BE2C (cell line): Measurements from ENCODE around the gene DDX24.

Experiments used
- DNase-seq: peaks from one replicate; pipeline ENCODE4 v3.0.0-alpha.2; 2020
- H3K27me3 ChIP-seq: fragments of 250-450 bp; sonication (Bioruptor Pico); 2 replicates; pipeline ENCODE4 v1.5.1; 2020; ENCODE audit warnings: mild to moderate bottlenecking
- H3K36me3 ChIP-seq: fragments of 250-450 bp; sonication (Bioruptor Pico); 2 replicates; pipeline ENCODE4 v1.5.1; 2020; ENCODE audit warnings: mild to moderate bottlenecking
- H3K4me1 ChIP-seq: fragments of 250-450 bp; sonication (Bioruptor Pico); 2 replicates; pipeline ENCODE4 v1.5.1; 2020
- H3K4me3 ChIP-seq: 2 replicates; pipeline ENCODE4 v1.5.1; 2011; ENCODE audit warnings: low read depth, low read length
- H3K9me3 ChIP-seq: fragments of 250-450 bp; sonication (Bioruptor Pico); 2 replicates; pipeline ENCODE4 v1.5.1; 2020
- CTCF ChIP-seq: IDR thresholded peaks from 2 replicates; pipeline ENCODE4 v1.5.1; 2012; ENCODE audit warnings: mild to moderate bottlenecking, low read depth, low read length

DDX24 gene

DNA sequence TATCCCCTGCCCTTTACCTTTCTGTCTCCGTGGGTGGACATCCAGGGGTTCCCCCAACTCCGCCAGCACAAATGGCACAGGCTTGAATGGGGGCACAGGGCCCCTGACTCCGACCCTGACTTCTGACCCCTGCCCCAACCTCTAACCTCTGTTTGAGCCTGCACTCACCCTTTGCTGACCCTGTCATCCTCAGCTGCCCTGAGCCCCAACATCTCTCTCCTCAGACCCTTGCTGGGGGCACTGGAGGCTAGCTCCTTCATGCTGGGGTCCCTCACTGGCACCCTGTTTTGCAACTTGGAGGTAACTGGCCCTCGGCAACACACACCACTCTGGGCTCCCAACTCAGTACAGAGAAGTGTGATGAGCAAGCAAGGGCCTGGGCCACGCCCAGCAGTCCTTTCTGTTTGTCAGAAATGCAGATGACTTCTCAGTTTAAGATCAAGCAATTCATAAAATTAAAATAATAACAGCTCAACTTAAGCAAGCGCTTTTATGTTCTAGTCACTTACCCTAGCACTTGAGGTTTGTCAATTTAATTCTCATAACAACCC is 31.6 kb upstream of the DDX24 start:
- DNase-seq = no peak
- peaks cover 27% of the 10 kb centered on the region for H3K4me1 ChIP-seq
- no peaks in the 10 kb centered on the region for H3K36me3 ChIP-seq
- H3K27me3 ChIP-seq = no peaks in the 10 kb centered on the region
- H3K4me3 ChIP-seq = no peak overlapping the region
- H3K9me3 ChIP-seq = no peaks in the 10 kb centered on the region; the same call in 1 of the 2 replicates
- TF ChIP-seq CTCF = no peak

DNA sequence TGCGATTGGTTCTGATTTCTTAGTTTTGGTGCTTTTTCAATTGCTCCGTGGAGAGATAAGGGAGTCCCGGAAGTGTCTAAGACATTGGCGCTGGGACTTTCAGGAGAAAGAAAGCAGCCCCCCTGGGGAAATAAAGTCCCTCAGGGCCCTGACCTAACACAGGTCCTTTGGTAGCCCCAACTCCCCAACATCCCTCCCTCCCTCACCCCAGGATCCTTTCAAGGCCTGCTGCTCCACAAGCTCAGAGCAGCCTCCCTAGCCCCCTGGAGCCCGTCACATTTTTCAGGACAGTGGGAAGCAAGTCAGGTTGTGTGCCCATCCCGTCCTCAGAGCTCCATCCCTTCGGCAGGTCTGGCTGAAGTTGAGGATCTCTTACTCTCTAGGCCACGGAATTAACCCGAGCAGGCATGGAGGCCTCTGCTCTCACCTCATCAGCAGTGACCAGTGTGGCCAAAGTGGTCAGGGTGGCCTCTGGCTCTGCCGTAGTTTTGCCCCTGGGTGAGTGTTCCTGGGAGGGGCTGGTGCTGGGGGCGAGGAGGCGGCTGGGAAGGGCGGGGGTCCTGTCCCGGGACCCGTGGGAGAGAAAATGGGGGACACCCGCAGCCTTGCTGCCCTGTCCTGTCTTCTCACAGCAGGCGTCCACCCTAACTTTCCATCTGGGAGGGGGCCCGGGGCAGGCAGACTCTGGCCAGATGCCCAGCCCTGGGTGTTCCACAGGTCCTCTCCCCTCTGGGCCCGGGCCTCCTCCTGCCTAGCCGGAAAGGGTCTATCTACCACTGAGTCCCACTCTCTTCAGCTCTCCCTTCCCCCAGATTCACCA is 30.5 kb upstream of the DDX24 start:
- no peak for TF ChIP-seq CTCF
- H3K27me3 ChIP-seq = no peaks in the 10 kb centered on the region
- no peaks in the 10 kb centered on the region for H3K36me3 ChIP-seq
- no peaks in the 10 kb centered on the region; the same call in 1 of the 2 replicates for H3K9me3 ChIP-seq
- DNase-seq = no peak
- H3K4me3 ChIP-seq = no peak overlapping the region
- peaks cover 27% of the 10 kb centered on the region for H3K4me1 ChIP-seq

- no peak within 1 kb of the TSS for H3K4me3 ChIP-seq
- no peaks in the 10 kb centered on the region for H3K36me3 ChIP-seq
- TF ChIP-seq CTCF = no peak
- H3K27me3 ChIP-seq = no peaks in the 10 kb centered on the region
- no peak for DNase-seq
- H3K9me3 ChIP-seq = no peaks in the 10 kb centered on the region; the same call in 1 of the 2 replicates
- peaks cover 26% of the 10 kb centered on the region for H3K4me1 ChIP-seq
Measured at GRCh38 chr14:94110552-94111181, 29.7 kb upstream of the DDX24 start, which contains the start of gene IFI27. Gene IFI27 (plus strand): TSS chr14:94110736.

DNA sequence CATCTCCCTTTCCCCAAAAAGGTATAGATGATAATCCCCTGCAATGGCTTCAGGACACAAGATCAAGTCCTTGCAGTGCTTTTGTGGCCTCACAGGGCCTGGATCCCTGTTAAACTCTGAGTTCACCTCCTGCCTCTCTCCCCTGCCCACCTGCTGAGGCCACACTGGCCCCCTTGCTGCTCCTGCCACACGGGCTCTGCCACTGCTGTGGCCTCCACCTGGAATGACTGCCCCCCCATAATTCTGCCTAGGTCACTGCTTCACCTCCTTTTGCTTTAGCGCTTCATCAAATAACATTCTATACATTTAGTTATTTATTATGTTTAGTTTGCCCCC is 28.9 kb upstream of the DDX24 start:
- DNase-seq = no peak
- Histone ChIP-seq H3K4me1 (peaks cover 19% of the 10 kb centered on the region), H3K27me3 (no peaks in the 10 kb centered on the region), H3K4me3 (no peak overlapping the region), H3K9me3 (no peaks in the 10 kb centered on the region; the same call in 1 of the 2 replicates), H3K36me3 (no peaks in the 10 kb centered on the region)
- TF ChIP-seq CTCF = no peak

DNA sequence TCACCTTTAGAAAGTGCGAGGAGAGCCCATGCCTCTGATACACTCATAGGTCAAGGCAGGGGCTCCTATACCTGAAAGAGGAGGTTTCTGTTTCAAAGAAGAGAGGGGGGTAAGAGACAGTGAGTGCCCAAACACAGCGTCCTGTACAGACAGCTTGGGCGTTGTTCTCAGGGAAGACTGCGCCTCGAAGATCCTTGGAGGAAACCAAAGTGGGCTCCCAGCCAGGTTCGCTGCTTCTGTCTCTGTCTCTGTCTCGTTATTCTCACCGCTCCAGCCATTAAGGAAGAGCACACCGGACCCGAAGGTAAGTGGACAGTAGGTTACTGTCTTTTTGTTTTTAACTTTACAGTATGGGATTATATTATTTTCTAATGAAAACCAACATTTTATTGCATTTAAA is 23.7 kb upstream of the DDX24 start:
- TF ChIP-seq CTCF = no peak
- no peaks in the 10 kb centered on the region for H3K4me1 ChIP-seq
- no peak for DNase-seq
- H3K9me3 ChIP-seq = no peaks in the 10 kb centered on the region; the same call in 1 of the 2 replicates
- no peaks in the 10 kb centered on the region for H3K36me3 ChIP-seq
- H3K4me3 ChIP-seq = no peak overlapping the region
- H3K27me3 ChIP-seq = no peaks in the 10 kb centered on the region
